ENCODE measurements around the gene CARD18.
"Not testable (repeated sequence)": the region's sequence is repeated elsewhere in the genome, so short reads cannot be mapped to it uniquely, and the experiment has no call there.

The CARD18 gene

DNA sequence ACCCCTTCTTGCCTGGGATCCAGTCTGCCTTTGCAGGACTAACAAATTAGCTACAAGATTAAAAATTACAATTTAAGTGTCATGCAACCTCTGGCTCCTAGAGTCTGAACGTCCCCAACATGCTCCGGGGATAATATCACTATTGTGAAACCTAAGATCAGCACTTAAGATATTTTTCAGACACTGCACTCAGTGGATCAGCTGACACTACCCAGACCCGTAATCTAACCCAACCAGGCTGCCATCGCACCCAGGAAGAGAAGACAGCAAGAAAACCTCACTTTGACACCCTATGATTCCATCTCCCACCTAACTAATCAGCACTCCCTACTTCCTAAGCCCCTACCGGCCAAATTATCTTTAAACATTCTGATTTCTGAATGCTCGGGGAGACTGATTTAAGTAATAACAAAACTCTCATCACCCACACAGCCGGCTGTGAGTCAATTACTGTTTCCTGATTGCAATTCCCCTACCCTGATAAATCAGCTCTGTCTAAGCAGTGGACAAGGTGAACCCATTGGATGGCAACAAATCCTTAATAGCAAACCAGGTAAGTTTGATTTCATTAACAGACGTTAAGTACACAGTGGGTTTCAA lies 32.2 kb downstream of the CARD18 start:
- H3K27ac Mint-ChIP-seq, DNase-seq, ATAC-seq, H3K4me3 Mint-ChIP-seq: not testable (repeated sequence)
- Mint-ChIP-seq H3K27me3 (peaks cover 18% of the 10 kb centered on the region), H3K4me1 (peaks cover 22% of the 10 kb centered on the region), H3K9me3 (peaks cover 14 to 16% of the 10 kb centered on the region in 2 donors)

DNA sequence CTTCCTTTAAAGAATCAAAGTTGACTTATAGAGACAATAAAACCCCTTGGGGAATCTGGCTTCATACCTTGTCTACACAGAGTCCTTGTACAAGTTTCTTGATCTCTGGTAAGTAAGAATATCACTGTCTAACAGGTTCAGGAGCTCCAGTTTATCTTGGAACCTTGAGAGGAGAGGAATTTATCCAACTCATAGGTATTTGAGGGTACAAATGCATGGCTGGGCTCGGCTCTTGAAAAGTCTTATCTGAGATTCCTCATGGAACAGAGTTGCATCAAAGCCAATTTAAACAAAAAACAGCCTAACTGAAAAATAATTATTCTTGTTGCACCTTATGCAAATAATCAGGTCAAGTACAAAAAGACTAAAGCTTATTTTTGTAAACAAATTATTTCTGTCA lies 33.4 kb downstream of the CARD18 start:
- H3K27ac Mint-ChIP-seq = no peak overlapping the region
- DNase-seq (no peak), ATAC-seq (no peak)
- H3K4me1 Mint-ChIP-seq = peaks cover 25% of the 10 kb centered on the region
- no peak overlapping the region for H3K4me3 Mint-ChIP-seq
- peaks cover 14 to 16% of the 10 kb centered on the region in 2 donors for H3K9me3 Mint-ChIP-seq
- H3K27me3 Mint-ChIP-seq = peaks cover 14% of the 10 kb centered on the region

DNA sequence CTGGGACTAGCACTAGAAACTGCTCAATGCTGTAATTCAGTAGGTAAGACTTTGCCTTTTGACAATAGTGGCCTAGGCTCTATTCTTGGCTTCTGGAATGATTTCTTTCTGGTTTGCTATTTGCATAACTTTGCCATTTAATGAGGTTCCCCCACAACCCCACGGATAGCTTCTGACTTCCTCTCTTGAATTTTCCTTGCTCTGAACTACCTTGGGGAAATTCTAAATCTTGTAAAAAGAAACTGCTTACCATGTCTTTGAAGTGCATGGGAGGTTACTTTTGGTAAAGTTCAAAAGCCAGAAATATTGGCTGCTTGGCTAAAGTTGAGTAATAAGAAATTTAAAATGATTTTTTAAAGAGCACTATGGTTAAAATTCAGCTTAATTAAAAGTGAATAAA lies 35.3 kb downstream of the CARD18 start:
- ATAC-seq = no peak
- Mint-ChIP-seq H3K27me3 (peaks cover 8% of the 10 kb centered on the region), H3K27ac (no peak overlapping the region), H3K4me1 (peaks cover 26% of the 10 kb centered on the region), H3K9me3 (peaks cover 14 to 16% of the 10 kb centered on the region in 2 donors), H3K4me3 (no peak overlapping the region)
- DNase-seq = no peak

DNA sequence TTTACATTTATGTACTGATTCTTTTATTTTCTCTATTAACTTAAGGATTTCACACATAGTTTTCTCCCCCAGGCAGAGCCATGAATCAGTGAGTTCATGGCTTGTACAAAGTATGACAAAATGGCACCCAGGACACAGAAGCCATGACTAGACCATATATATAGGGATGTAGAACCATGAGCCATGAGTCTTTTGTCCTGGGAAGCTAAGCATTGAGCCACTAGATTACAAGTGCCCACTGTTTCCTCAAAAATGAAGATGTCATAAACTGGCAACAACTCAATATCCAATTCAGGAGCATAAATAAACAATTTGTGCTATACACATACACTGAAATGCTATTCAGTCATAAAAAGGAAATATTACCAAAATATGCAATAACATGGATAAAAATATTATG lies 36.2 kb downstream of the CARD18 start:
- ATAC-seq = no peak
- Mint-ChIP-seq H3K27ac (no peak overlapping the region), H3K4me1 (peaks cover 23% of the 10 kb centered on the region), H3K9me3 (peaks cover 14 to 16% of the 10 kb centered on the region in 2 donors), H3K27me3 (peaks cover 5% of the 10 kb centered on the region), H3K4me3 (no peak overlapping the region)
- DNase-seq = no peak

DNA sequence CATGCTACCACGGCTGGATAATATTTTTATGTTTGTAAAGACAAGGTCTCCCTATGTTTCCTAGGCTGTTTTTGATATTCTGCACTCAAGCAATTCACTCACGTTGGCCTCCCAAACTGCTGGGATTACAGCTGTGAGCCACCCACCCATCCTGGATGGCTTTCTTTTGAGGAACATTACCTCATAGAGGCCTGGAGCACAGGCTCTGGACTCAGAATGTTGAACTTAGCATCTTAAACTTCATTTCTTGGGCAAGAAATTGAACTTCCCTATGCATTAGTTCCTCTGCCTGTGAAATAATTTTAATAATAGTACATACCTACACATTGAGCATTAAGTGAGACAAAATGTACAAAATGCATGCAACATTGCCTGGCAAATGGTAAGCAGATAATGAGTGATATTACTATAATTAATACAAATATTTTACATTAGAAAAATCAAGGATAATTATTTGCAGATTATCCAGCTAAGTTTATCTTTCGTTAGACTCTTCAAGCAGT lies 37.4 kb downstream of the CARD18 start:
- DNase-seq, H3K27ac Mint-ChIP-seq, H3K4me3 Mint-ChIP-seq, H3K27me3 Mint-ChIP-seq, ATAC-seq, H3K9me3 Mint-ChIP-seq: not testable (repeated sequence)
- H3K4me1 Mint-ChIP-seq = peaks cover 23% of the 10 kb centered on the region

DNA sequence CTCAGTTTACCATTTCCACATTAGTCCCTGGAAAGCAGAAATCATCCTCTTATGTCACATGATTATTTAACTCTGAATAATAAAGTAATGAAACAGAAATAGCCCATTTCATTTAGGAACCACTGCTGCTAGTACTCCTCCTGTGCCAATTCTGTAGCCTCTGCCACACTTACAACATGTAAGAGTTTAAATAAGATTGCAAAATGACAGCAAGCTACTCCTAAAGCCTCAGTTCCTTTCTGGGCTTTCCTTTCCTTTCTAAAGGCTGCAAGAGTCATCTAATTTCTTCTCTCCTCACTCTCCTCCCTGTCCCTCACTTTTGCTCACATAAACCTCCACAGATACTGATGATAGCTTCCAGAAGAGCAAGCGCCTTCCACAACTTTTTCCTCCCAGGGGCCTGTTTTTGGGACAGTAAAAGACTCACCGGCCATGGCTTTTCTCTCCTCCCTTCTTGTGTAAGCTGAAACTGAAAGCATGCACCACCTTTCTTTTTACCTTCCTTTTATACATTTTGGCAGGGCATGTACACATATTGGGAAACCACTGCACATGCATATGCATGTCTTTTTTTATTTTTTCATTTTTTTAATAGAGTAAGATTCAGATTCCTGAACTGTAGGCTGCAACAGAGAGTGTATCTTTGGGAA lies 38.5 kb downstream of the CARD18 start:
- Mint-ChIP-seq H3K4me1 (peaks cover 23% of the 10 kb centered on the region), H3K27ac (peak overlapping the region in 1 of 2 donors; percentile 64), H3K4me3 (peak overlapping the region; percentile 48 to 68), H3K27me3 (no peaks in the 10 kb centered on the region), H3K9me3 (peaks cover 8% of the 10 kb centered on the region in 2 donors)
- ATAC-seq = no peak
- no peak for DNase-seq

DNA sequence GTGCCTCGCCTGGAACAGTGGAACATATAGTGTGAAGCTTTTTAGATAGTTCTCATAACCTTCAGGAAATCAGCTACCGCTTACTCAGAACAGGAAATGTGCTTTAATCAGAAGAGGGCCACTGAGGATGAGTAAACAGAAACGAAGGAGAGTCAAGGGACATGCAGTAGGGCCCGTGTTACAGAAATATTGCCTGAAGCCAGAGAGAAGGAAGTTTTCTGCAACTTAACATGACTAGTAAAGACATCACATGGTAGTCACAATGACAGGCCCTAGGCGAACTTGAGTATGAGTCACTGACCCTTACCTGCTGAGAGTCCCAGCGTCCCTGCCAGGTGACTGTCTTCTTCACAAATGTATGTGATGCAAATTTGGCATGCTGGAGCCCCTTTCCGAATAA lies 39.4 kb downstream of the CARD18 start:
- ATAC-seq = peak; percentile 89
- Mint-ChIP-seq H3K4me1 (peaks cover 23% of the 10 kb centered on the region), H3K27me3 (no peaks in the 10 kb centered on the region), H3K4me3 (peak overlapping the region; percentile 5 to 68), H3K9me3 (peaks cover 7% of the 10 kb centered on the region in 2 donors), H3K27ac (no peak overlapping the region)
- no peak for DNase-seq

DNA sequence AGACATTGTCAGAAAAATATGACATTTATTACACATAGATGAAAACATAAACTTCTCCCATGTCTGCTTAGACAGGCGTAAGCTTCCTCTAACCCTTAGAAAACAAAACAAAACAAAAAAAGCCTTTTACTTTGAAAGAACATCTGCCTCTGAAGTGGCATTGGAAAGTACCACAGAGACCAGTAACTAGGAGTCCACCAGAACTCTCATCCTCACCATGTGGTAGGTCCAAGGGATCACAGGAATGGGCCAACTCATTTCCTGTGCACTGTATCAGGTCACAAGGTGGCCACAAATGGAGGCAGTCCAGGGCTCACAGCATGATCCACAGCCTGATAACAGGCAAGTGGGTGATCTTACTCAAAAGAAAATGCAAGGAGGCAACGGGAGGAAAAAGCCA lies 40.0 kb downstream of the CARD18 start:
- not testable (repeated sequence) for DNase-seq, H3K27me3 Mint-ChIP-seq, H3K9me3 Mint-ChIP-seq, H3K4me3 Mint-ChIP-seq
- ATAC-seq = peak; percentile 50
- H3K27ac Mint-ChIP-seq = peak overlapping the region in 1 of 2 donors; percentile 12
- H3K4me1 Mint-ChIP-seq = peaks cover 23% of the 10 kb centered on the region

DNA sequence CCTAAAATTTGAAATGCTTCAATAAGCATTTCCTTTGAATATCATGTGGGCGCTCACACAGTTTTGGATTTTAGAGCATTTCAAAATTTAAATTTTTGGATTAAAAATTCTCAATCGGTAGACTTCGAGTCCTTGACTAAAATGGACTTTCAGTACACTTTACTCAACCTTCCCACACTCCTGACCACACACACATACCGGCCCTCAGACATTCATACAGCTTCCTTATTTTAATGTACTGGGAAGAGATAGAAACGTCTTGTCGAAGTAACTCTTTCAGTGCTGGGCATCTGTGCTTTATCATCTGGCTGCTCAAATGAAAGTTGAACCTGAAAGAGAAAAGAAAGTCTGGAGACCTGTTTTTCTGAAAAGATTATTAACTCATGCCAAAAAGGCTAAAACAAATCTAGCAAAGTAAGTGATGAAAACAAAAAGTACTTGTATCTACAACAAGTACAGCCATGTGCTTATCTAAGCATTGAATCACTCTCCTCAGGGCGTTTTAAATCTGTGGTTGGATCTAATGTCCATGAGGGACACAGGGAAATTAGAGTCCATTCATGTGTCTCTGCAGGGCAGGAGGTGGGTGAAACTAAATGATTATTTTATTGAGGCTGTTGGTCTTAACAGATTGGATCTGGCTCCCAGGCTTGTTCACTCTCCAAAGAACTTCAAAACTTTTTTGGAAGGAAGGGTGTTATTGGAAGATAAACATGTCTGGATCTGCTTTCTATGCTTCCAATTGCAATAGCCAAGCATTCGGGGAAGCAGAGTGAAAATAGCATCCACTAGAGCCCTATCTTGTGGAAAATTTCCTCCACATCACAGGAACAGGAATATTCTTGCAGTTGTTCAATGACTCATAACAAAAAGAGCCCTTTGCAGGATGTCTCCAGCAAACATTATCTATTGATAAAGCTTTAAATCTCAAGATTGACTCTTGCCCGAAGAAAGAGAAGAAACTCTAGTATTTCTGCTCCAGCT lies 47.0 kb downstream of the CARD18 start:
- no peaks in the 10 kb centered on the region for H3K4me1 Mint-ChIP-seq
- no peak overlapping the region for H3K27ac Mint-ChIP-seq
- no peak overlapping the region for H3K4me3 Mint-ChIP-seq
- DNase-seq (no peak), ATAC-seq (no peak)
- H3K27me3 Mint-ChIP-seq = peaks cover 30% of the 10 kb centered on the region
- H3K9me3 Mint-ChIP-seq = no peaks in the 10 kb centered on the region

Measured in stimulated activated naive CD8-positive, alpha-beta T cell treated with anti-CD3 and anti-CD28 coated beads, Interleukin-15, amount 100 ng/mL, for 72 hours (primary cell).